Endometrium (tissue), 2 donors: ENCODE data around the gene OR2C1.

Experiments
- FAIRE-seq: peaks from 2 replicates; lab custom pipeline; 2012; peaks lifted over from hg19 to GRCh38; lab: Jason Lieb, UNC
- donor health status: control.
- donor health status: control.

Gene OR2C1

DNA sequence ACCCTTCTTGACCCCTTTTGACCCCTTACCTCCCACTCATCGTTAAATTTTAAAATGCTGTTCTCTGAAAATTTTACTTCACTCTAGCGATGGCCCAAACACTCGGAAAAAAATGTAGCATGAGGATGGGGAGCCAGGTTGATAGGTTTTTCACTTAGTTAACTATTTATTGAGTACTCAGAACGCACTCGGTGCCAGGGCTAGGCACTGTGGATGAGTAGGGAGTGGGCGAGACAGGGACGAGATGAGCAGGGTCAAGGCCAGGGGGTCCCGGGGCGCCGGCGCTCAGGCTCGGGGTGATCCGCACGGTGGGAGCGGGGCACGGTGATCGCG, 44.7 kb downstream of the OR2C1 start:
- no peak for FAIRE-seq

DNA sequence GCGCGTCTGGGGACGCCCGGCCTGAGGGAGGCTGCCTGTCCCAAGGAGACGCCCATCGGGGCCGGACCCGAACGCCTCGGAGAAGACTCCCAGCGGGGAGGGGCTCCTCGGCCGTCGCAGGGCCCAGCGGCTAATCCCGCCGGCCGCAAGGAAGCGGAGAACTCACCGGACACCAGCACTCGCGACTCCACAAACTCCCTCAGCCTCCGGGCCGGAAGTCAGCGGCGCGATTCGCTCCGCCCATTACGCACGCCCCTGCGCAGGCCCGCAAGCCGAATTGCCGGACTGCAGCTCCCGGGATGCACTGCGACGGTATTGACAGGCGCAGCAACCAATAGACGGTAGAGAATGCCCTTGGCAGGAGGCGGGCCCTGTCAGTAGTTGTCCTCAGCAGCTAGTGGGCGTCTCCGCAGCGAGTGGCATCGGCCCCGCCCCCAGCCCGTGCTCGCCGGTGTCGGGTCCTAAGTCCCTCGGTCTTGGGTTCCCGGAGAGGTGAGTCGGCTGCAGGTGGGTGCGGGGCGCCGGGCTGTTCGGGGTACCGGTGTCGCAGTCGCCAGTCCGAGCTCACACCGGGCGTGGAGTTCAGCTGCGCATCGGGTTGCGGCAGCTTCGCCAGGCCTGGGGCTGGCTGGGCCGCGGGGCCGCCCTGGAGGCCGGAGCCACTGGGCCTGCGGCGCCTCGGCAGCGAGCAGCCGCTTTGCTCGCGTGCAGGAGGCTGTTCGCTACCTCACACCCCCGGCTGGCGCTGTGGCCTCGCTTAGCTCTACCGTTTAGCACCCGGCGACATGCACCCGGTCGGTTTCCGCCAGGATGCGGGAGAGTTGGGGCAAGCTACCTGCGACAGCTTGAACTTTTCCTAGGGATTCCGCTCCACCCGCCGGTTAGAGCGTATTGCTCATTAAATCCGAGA, 45.3 kb downstream of the OR2C1 start, which contains the start of the genes ZNF174 and ZSCAN32:
Gene ZNF174 (plus strand): TSS at position 437 of the 910 bp plus-strand sequence. CDS start 790 bp downstream, outside the sequence.
Gene ZSCAN32 (minus strand): TSS at position 226 of the 910 bp plus-strand sequence. CDS start 3,447 bp downstream, outside the sequence.
- peak; percentile 91 for FAIRE-seq

DNA sequence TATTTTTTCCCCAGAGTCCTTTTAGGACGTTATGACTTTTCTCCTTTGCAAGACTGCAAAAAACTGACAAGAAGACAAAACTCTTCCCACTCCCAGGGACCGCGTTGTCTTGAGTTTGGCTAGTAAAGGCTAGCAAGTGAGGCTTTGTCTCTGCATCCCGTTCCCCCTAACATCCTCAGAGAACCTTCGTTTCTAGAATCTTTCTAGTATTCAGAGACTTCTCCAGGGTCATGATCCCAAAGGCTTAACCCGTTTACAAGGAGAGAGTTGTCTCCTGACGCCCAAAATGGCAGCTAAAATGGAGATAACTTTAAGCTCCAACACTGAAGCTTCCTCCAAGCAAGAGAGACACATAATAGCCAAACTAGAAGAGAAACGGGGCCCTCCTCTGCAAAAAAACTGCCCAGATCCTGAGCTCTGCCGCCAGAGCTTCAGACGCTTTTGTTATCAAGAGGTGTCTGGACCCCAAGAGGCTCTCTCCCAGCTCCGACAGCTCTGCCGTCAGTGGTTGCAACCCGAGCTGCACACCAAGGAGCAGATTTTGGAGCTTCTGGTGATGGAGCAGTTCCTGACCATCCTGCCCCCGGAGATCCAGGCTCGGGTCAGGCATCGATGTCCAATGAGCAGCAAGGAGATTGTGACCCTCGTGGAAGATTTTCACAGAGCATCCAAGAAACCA, 46.2 kb downstream of the OR2C1 start:
- FAIRE-seq = no peak
